ENCODE results near the gene TAS2R5. TPM values are rescaled to one million over a fixed set of nuclear protein-coding genes. Genes with fewer than 3 reads are reported as not detected.

The TAS2R5 gene
- total RNA-seq, 1 donor from 2014 or later, result 0.62 TPM

- H3K27ac Mint-ChIP-seq (ENCODE audit: unreplicated experiment), result no peak overlapping the region
- no peak for DNase-seq (ENCODE audit: low spot score)
- no peaks in the 10 kb centered on the region for H3K9me3 Mint-ChIP-seq (ENCODE audit: low read depth)
- H3K27me3 Mint-ChIP-seq (ENCODE audit: low read depth), result no peaks in the 10 kb centered on the region
- H3K4me1 Mint-ChIP-seq (ENCODE audit: low read depth), result no peaks in the 10 kb centered on the region
- no peaks in the 10 kb centered on the region for H3K36me3 Mint-ChIP-seq (ENCODE audit: low read depth)
- no peak overlapping the region for H3K4me3 Mint-ChIP-seq (ENCODE audit: unreplicated experiment)
- TF ChIP-seq CTCF (IDR thresholded peaks at IDR 0.05), result no peak
Observed at GRCh38 chr7:141839256-141839655, 49.2 kb downstream of the TAS2R5 start.

- no peak overlapping the region for H3K27ac Mint-ChIP-seq (ENCODE audit: unreplicated experiment)
- H3K4me3 Mint-ChIP-seq (ENCODE audit: unreplicated experiment), result no peak overlapping the region
Observed at GRCh38 chr7:141840708-141841107, 50.7 kb downstream of the TAS2R5 start.

More at GRCh38 chr7:141840708-141841107, 50.7 kb downstream of the TAS2R5 start:
- Mint-ChIP-seq H3K9me3 (ENCODE audit: low read depth) (no peaks in the 10 kb centered on the region), H3K4me1 (ENCODE audit: low read depth) (no peaks in the 10 kb centered on the region), H3K27me3 (ENCODE audit: low read depth) (no peaks in the 10 kb centered on the region), H3K36me3 (ENCODE audit: low read depth) (no peaks in the 10 kb centered on the region)
- no peak for TF ChIP-seq CTCF (IDR thresholded peaks at IDR 0.05)
- DNase-seq (ENCODE audit: low spot score), result no peak

Other genes starting within 250 kb of the TAS2R5 start
- 22.1 to 26.6 TPM (median 23.6 TPM) in 3 replicates for gene AGK, start 238.8 kb upstream of the TAS2R5 start, total RNA-seq
- gene DENND11, start 88.1 kb upstream of the TAS2R5 start, total RNA-seq, result 8.0 to 9.2 TPM (median 8.5 TPM) in 3 replicates
- not detected in 3 replicates for gene WEE2, start 81.9 kb upstream of the TAS2R5 start, total RNA-seq
- 100 to 114 TPM (median 102 TPM) in 3 replicates for gene SSBP1, start 51.9 kb upstream of the TAS2R5 start, total RNA-seq
- gene TAS2R3, start 26.1 kb upstream of the TAS2R5 start, total RNA-seq, result 0.52 to 2.9 TPM in 2 of 3 replicates, not detected in the other
- gene TAS2R4, start 13.5 kb upstream of the TAS2R5 start, total RNA-seq, result 0.28 to 1.3 TPM (median 0.35 TPM) in 3 replicates
- gene PRSS37, start 51.3 kb downstream of the TAS2R5 start, total RNA-seq, result not detected in 3 replicates
- gene OR9A4, start 126.2 kb downstream of the TAS2R5 start, total RNA-seq, result not detected in 3 replicates
- not detected in 3 replicates for gene CLEC5A, start 156.8 kb downstream of the TAS2R5 start, total RNA-seq
- not detected in 3 replicates for gene TAS2R38, start 183.6 kb downstream of the TAS2R5 start, total RNA-seq
- 0.10 to 0.27 TPM (median 0.17 TPM) in 3 replicates for gene MGAM, start 205.7 kb downstream of the TAS2R5 start, total RNA-seq